Activated naive CD8-positive, alpha-beta T cell (primary cell): ENCODE measurements around the gene CLUH.

Experiments used
- H3K27ac Mint-ChIP-seq: one replicate; pipeline ENCODE4 v1.8.0; 2021; ENCODE audit warnings: mixed read lengths
- H3K27me3 Mint-ChIP-seq: one replicate; pipeline ENCODE4 v1.8.0; 2021; ENCODE audit warnings: mixed read lengths
- H3K36me3 Mint-ChIP-seq: one replicate; pipeline ENCODE4 v1.8.0; 2021; ENCODE audit warnings: mixed read lengths
- H3K4me1 Mint-ChIP-seq: one replicate; pipeline ENCODE4 v1.8.0; 2021; ENCODE audit warnings: low read depth, mixed read lengths
- H3K4me3 Mint-ChIP-seq: one replicate; pipeline ENCODE4 v1.8.0; 2021; ENCODE audit warnings: mild to moderate bottlenecking, mixed read lengths
- H3K9me3 Mint-ChIP-seq: one replicate; pipeline ENCODE4 v1.8.0; 2021; ENCODE audit warnings: low read depth, mixed read lengths

CLUH gene

GRCh38 chr17:2711608-2712299, at the start of gene CLUH:
Gene CLUH (minus strand): TSS chr17:2711764. CDS start chr17:2711661, 103 bp downstream.
- H3K27ac Mint-ChIP-seq = peak within 1 kb of the TSS; percentile 87
- peaks cover 33% of the 10 kb centered on the region for H3K4me1 Mint-ChIP-seq
- H3K36me3 Mint-ChIP-seq = no peaks in the 10 kb centered on the region
- H3K27me3 Mint-ChIP-seq = no peaks in the 10 kb centered on the region
- peak within 1 kb of the TSS; percentile 93 for H3K4me3 Mint-ChIP-seq
- no peaks in the 10 kb centered on the region for H3K9me3 Mint-ChIP-seq

DNA sequence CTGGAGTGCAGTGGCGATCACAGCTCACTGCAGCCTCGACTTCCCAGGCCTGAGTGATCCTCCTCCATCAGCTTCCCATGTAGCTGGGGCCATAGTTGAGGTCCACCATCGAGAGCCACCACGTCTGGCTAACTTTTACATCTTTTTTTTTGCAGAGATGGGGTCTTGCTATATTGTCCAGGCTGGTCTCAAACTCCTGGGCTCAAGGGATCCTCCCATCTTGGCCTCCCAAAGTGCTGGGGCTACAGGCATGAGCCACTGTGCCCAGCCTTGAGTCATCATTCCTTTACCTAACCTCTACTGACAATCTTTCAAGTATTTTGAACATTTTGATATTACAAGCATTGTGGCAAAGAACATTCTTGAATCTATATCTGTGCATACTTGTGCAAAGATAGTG, 47.3 kb upstream of the CLUH start:
- Mint-ChIP-seq H3K4me3 (no peak overlapping the region), H3K27me3 (peaks cover 27% of the 10 kb centered on the region), H3K27ac (no peak overlapping the region), H3K36me3 (no peaks in the 10 kb centered on the region), H3K4me1 (peaks cover 4% of the 10 kb centered on the region), H3K9me3 (no peaks in the 10 kb centered on the region)

DNA sequence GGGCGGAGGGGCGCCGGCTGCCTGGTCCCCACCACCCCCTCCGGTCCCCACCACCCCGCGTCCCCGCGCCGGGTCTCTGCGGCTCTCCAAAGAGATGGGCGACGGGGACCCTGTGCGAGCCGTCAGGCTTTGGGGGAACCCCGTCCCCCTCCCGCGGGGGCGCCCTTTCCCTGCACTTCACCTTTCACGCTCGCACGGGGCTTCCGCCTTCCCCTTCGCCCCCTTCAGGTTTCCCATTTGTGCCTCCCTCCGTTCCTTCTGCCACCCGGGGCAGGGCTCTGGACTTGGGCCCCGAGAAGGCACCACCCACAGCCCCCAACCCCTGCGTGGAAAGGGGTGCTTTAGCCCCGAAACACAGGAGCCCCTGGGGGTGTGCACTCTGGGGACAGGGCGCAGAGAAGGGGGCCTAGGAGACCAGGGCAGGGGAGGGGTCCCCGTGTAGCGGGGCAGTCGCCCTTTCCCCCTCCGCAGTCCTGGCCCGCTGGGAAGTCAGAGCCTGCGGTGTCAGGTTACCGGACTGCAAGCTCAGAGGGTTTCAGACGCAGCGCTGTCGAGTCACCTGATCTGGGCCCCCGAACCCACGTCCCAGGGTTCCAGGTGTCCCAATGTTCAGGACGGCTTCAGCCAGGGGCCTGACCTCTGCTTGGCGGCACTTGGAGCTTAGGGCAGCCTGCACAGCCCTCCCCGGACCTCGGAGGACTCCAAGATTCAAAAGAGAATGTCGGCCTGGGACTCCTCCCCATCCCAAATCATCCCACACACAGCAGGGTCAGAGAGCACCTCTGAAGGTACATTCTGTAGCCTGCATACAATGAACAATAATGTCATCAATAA, 44.5 kb upstream of the CLUH start:
- no peaks in the 10 kb centered on the region for H3K36me3 Mint-ChIP-seq
- peaks cover 30% of the 10 kb centered on the region for H3K27me3 Mint-ChIP-seq
- H3K9me3 Mint-ChIP-seq = no peaks in the 10 kb centered on the region
- H3K27ac Mint-ChIP-seq = no peak overlapping the region
- H3K4me3 Mint-ChIP-seq = peak overlapping the region; percentile 40
- H3K4me1 Mint-ChIP-seq = peaks cover 4% of the 10 kb centered on the region

- no peak overlapping the region for H3K4me3 Mint-ChIP-seq
Observed at GRCh38 chr17:2751491-2751890, 39.9 kb upstream of the CLUH start.

DNA sequence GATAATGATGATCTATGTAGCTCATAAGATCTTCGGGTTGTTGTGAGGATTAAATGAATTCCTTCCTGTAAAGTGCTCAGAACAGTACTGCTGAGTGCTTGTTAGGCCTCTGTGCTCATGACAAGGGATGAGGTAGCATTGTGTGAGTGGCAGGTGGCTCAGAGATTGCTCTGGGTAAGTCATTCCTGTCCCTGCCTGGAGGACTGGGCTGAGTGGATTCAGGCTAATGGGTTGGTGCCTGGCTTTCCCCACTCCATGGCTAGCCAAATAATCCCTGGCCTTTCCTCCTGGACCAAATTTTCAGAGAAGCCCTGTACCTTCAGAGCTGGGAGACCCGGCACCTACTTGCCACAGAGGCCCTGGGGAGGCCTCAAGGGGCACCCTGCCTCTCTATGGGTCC, 39.2 kb upstream of the CLUH start:
- no peaks in the 10 kb centered on the region for H3K36me3 Mint-ChIP-seq

More at GRCh38 chr17:2751491-2751890, 39.9 kb upstream of the CLUH start:
- H3K27me3 Mint-ChIP-seq = peaks cover 24% of the 10 kb centered on the region
- H3K9me3 Mint-ChIP-seq = no peaks in the 10 kb centered on the region
- H3K27ac Mint-ChIP-seq = no peak overlapping the region
- peaks cover 3% of the 10 kb centered on the region for H3K4me1 Mint-ChIP-seq
- no peaks in the 10 kb centered on the region for H3K36me3 Mint-ChIP-seq

GRCh38 chr17:2749784-2750181, 38.2 kb upstream of the CLUH start:
- Mint-ChIP-seq H3K9me3 (no peaks in the 10 kb centered on the region), H3K4me1 (peaks cover 2% of the 10 kb centered on the region), H3K36me3 (no peaks in the 10 kb centered on the region), H3K4me3 (no peak overlapping the region), H3K27me3 (peaks cover 31% of the 10 kb centered on the region), H3K27ac (no peak overlapping the region)

More for the DNA sequence above, 39.2 kb upstream of the CLUH start:
- peaks cover 2% of the 10 kb centered on the region for H3K4me1 Mint-ChIP-seq
- no peak overlapping the region for H3K27ac Mint-ChIP-seq
- H3K4me3 Mint-ChIP-seq = no peak overlapping the region
- H3K27me3 Mint-ChIP-seq = peaks cover 25% of the 10 kb centered on the region
- H3K9me3 Mint-ChIP-seq = no peaks in the 10 kb centered on the region

GRCh38 chr17:2749058-2749783, 37.7 kb upstream of the CLUH start, which contains the start of gene CCDC92B:
Gene CCDC92B (minus strand): TSS chr17:2749652. CDS start chr17:2735145, 14,507 bp downstream.
- Mint-ChIP-seq H3K4me1 (no peaks in the 10 kb centered on the region), H3K36me3 (no peaks in the 10 kb centered on the region), H3K27ac (no peak within 1 kb of the TSS), H3K9me3 (no peaks in the 10 kb centered on the region), H3K4me3 (no peak within 1 kb of the TSS), H3K27me3 (peaks cover 32% of the 10 kb centered on the region)

DNA sequence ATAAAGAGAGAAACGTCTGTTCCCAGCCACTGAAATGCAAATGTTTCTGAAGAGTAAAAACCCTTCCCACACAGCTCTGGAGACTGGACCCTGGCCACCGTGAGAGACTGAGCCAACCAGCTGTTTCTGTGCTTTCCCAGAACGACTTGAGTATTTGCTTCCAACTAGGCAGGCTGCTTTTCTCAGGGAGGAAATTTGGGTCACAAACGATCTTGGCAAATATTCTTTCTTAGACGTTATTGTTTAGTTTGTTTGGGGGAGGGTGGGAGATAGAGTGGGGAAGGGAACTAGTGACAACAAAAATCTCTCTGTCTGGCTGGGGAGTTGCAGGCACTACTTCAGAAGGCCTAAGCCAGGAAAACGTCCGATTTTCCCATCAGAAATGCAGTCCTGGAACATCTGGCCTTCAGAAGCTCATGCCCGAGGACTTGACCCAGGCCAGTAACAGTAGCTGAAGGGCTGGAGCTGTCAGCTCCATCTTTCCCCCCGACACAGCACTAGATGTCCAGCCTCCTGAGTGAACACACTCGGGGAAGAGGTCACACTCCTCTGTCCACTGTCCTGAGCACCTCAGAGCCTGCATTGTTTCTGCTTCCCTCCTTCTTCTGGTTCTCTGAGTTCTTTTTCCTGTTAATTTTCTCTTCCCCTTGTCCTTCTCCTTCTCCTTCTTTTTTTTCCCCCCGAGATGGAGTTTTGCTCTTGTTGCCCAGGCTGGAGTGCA, 33.9 kb upstream of the CLUH start:
- H3K4me3 Mint-ChIP-seq = no peak overlapping the region
- no peaks in the 10 kb centered on the region for H3K36me3 Mint-ChIP-seq
- no peak overlapping the region for H3K27ac Mint-ChIP-seq
- H3K4me1 Mint-ChIP-seq = no peaks in the 10 kb centered on the region
- H3K9me3 Mint-ChIP-seq = no peaks in the 10 kb centered on the region
- H3K27me3 Mint-ChIP-seq = peaks cover 32% of the 10 kb centered on the region

- no peaks in the 10 kb centered on the region for H3K4me1 Mint-ChIP-seq
- H3K27ac Mint-ChIP-seq = no peak overlapping the region
- peaks cover 10% of the 10 kb centered on the region for H3K27me3 Mint-ChIP-seq
Observed at GRCh38 chr17:2737693-2738092, 26.1 kb upstream of the CLUH start.

DNA sequence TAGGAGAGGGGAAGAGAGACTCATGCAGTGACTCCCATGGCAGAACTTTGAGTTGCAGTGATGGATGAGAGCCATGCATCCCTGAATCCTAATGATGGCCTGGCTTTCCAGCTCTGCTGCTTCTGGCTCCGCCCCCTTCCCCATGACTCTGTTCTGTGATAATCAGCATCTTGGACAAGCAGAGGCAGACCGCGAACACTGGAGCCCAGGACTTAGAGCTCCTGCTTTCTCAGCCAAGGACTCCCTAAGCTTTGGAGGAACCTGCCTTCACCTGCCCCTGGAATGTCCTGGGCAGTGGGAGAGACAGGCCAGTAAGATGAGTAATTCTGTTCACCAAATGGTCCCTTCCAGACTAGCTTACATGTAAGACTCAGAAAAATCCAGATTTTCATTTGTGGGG, 25.4 kb upstream of the CLUH start:
- no peaks in the 10 kb centered on the region for H3K9me3 Mint-ChIP-seq
- H3K27me3 Mint-ChIP-seq = peaks cover 7% of the 10 kb centered on the region
- no peaks in the 10 kb centered on the region for H3K36me3 Mint-ChIP-seq
- H3K27ac Mint-ChIP-seq = no peak overlapping the region
- no peak overlapping the region for H3K4me3 Mint-ChIP-seq
- no peaks in the 10 kb centered on the region for H3K4me1 Mint-ChIP-seq

More at GRCh38 chr17:2737693-2738092, 26.1 kb upstream of the CLUH start:
- no peaks in the 10 kb centered on the region for H3K9me3 Mint-ChIP-seq
- no peaks in the 10 kb centered on the region for H3K36me3 Mint-ChIP-seq
- no peak overlapping the region for H3K4me3 Mint-ChIP-seq

DNA sequence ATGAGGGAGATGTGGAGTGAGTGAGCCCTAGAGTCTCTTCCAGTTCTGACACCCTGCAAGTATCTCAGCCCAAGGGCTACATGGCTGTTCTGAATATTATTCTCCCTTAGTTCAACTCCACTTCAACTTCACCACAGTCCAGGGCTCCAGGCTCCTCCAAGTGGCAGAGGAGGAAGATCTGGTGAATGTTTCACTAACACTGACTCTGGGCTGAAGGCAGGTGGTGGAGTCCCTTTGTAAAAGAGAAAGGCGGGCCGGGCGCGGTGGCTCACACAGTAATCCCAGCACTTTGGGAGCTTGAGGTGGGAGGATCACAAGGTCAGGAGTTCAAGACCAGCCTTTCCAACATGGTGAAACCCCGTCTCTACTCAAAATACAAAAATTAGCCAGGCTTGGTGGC, 24.3 kb upstream of the CLUH start:
- Mint-ChIP-seq H3K27me3 (peaks cover 8% of the 10 kb centered on the region), H3K4me3 (no peak overlapping the region), H3K4me1 (no peaks in the 10 kb centered on the region), H3K9me3 (no peaks in the 10 kb centered on the region), H3K36me3 (no peaks in the 10 kb centered on the region), H3K27ac (no peak overlapping the region)

- Mint-ChIP-seq H3K9me3 (no peaks in the 10 kb centered on the region), H3K27me3 (peaks cover 8% of the 10 kb centered on the region), H3K4me1 (no peaks in the 10 kb centered on the region), H3K27ac (no peak overlapping the region), H3K4me3 (no peak overlapping the region), H3K36me3 (no peaks in the 10 kb centered on the region)
Observed at GRCh38 chr17:2734939-2735338, 23.4 kb upstream of the CLUH start.

GRCh38 chr17:2731807-2732206, 20.2 kb upstream of the CLUH start:
- Mint-ChIP-seq H3K4me1 (no peaks in the 10 kb centered on the region), H3K9me3 (no peaks in the 10 kb centered on the region), H3K4me3 (no peak overlapping the region), H3K36me3 (no peaks in the 10 kb centered on the region), H3K27me3 (peaks cover 14% of the 10 kb centered on the region), H3K27ac (no peak overlapping the region)

DNA sequence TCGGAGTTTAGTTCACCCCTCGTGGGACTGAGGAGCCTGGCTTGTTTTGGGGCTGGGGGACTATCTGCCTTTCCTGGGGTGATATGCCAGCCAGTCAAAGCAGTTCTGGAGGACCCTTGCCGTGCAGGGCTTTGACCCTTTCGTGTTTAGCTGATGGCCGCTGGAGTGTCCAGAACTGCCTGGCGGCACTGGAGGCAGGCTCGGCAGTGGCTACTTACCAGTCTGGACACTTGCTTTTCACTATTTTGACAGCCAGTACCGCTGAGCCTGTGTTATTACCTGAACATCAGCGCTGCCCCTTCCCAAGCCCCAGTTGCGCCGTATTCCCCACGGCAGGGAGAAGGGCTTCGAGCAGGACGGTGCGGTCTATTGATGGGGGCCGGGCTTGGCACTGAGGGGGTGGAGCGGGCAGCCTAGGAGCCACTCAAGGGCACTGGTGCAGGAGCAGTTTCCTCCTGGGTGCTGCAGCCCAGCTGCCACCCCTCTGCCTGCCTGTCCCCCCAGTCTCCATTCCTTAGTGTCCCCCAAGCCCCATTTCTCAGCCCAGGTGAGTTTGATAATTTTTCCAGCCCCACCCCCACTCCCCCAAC, 19.3 kb upstream of the CLUH start:
- Mint-ChIP-seq H3K27me3 (peaks cover 14% of the 10 kb centered on the region), H3K36me3 (no peaks in the 10 kb centered on the region), H3K9me3 (no peaks in the 10 kb centered on the region), H3K27ac (no peak overlapping the region), H3K4me1 (no peaks in the 10 kb centered on the region), H3K4me3 (no peak overlapping the region)
